Thoracic aorta (tissue), 2 donors: Measurements from ENCODE around the gene ISL2. TPM values are rescaled to one million over a fixed set of nuclear protein-coding genes. Genes with fewer than 3 reads are reported as not detected.

Experiments used
- ATAC-seq: fragments of 150-250 bp; one replicate; pipeline ENCODE4 v1.8.0; 2017; ENCODE audit warnings: low read depth; ENCODE audit not compliant: insufficient number of reproducible peaks, low FRiP score
- DNase-seq: peaks from one replicate; pipeline ENCODE4 v3.0.0-alpha.2; 2020; ENCODE audit warnings: low spot score
- H3K27ac ChIP-seq, 2 donors: fragments of 200-600 bp; sonication (generic); 1 replicate in 1 of 2; 2 replicates in 1 of 2; pipeline ENCODE4 v1.5.1; 2016; ENCODE audit warnings: mild to moderate bottlenecking in 2 of 2, moderate library complexity in 2 of 2
- H3K27me3 ChIP-seq: fragments of 200-600 bp; sonication (generic); replicated peaks from 2 replicates; pipeline ENCODE4 v1.6.0; 2016; ENCODE audit warnings: mild to moderate bottlenecking; ENCODE audit not compliant: insufficient read depth
- H3K36me3 ChIP-seq: fragments of 200-600 bp; sonication (generic); one replicate; pipeline ENCODE4 v1.5.1; 2016
- H3K4me1 ChIP-seq, 2 donors: fragments of 200-600 bp; sonication (generic); 1 replicate in 1 of 2; 2 replicates in 1 of 2; pipeline versions ENCODE4 v1.5.1 to v1.6.0; 2016; ENCODE audit warnings: low read depth in 2 of 2, mild to moderate bottlenecking in 1 of 2; ENCODE audit not compliant: control insufficient read depth in 1 of 2
- H3K4me3 ChIP-seq: fragments of 200-600 bp; sonication (generic); 2 replicates; pipeline ENCODE4 v1.5.1; 2016; ENCODE audit warnings: mild to moderate bottlenecking
- H3K9me3 ChIP-seq: fragments of 200-600 bp; sonication (generic); 2 replicates; pipeline ENCODE4 v1.5.1; 2016
- CTCF ChIP-seq: fragments of 200-600 bp; sonication (generic); IDR thresholded peaks from one replicate; pipeline ENCODE4 v1.5.1; 2019; ENCODE audit warnings: antibody characterized with exemption
- total RNA-seq, 2 donors: library from RNA; depleted of rRNA; stranded (reverse); fragments of >200 nt; gene quantifications; one replicate each; pipeline versions ENCODE4 v1.1.0 to v1.2.3, GENCODE V29; 2016

ISL2 gene
- total RNA-seq, 2 donors from 2014 or later: not detected

GRCh38 chr15:76353903-76354302 lies 17.3 kb downstream of the ISL2 start:
- H3K9me3 ChIP-seq: no peaks in the 10 kb centered on the region
- no peak for TF ChIP-seq CTCF
- no peak overlapping the region for H3K4me3 ChIP-seq
- no peaks in the 10 kb centered on the region for H3K27me3 ChIP-seq
- ATAC-seq (no peak), DNase-seq (no peak)
- H3K36me3 ChIP-seq: peaks cover 3% of the 10 kb centered on the region
- no peaks in the 10 kb centered on the region for H3K4me1 ChIP-seq
- no peak overlapping the region for H3K27ac ChIP-seq

GRCh38 chr15:76354823-76355440 lies 18.4 kb downstream of the ISL2 start:
- ATAC-seq: no peak
- no peak for DNase-seq
- no peaks in the 10 kb centered on the region for H3K27me3 ChIP-seq
- H3K4me3 ChIP-seq: no peak overlapping the region
- TF ChIP-seq CTCF: no peak
- H3K9me3 ChIP-seq: no peaks in the 10 kb centered on the region
- H3K36me3 ChIP-seq: peaks cover 3% of the 10 kb centered on the region
- no peaks in the 10 kb centered on the region for H3K4me1 ChIP-seq
- H3K27ac ChIP-seq: no peak overlapping the region

GRCh38 chr15:76358453-76358852 lies 21.9 kb downstream of the ISL2 start:
- Histone ChIP-seq H3K27me3 (no peaks in the 10 kb centered on the region), H3K27ac (no peak overlapping the region), H3K9me3 (no peaks in the 10 kb centered on the region), H3K4me3 (no peak overlapping the region), H3K4me1 (no peaks in the 10 kb centered on the region), H3K36me3 (peaks cover 3% of the 10 kb centered on the region)
- no peak for DNase-seq
- no peak for ATAC-seq
- no peak for TF ChIP-seq CTCF

DNA sequence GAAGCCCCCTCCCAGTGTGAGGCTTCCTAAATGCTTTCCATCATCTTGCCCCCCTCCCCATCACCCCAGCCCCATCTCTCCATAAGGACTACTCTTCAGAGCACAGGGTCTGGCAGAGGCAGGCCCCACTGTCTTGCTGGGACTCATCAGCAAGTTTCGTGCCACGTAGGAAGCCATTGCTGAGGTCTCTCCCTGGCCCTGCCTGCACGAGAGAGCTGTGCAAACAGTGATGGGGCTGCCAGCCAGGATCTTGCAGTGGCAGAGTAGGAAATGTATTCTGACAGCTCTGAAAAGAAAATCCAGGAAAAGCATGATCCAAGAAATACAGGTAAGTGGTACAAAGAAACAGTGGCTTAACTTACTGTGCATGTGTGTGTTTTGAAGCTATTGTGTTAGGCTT lies 22.6 kb downstream of the ISL2 start:
- ATAC-seq: no peak

DNA sequence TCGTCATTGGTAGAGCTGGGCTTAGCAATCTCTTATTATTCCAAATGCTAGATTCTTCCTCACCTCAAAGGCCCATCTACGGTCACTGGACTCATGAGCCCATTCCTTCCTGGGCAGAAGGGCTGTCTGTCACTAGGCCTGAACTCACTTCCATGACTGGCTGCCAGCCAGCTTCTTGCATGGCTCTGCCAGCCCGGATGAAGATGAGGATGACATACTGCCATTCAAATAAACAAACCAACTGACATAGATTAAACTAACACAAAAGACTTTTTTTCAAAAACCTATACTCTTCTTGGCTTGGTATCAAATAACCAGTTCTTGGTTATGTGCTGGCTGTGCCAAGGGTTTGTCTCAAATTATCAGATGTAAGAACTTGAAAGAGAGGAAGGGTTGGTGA lies 23.8 kb downstream of the ISL2 start:
- Histone ChIP-seq H3K36me3 (no peaks in the 10 kb centered on the region), H3K4me1 (no peaks in the 10 kb centered on the region), H3K9me3 (no peaks in the 10 kb centered on the region), H3K27ac (no peak overlapping the region), H3K27me3 (no peaks in the 10 kb centered on the region), H3K4me3 (no peak overlapping the region)
- no peak for TF ChIP-seq CTCF
- DNase-seq: no peak
- ATAC-seq: no peak

More for the DNA sequence above, 22.6 kb downstream of the ISL2 start:
- Histone ChIP-seq H3K4me1 (no peaks in the 10 kb centered on the region), H3K4me3 (no peak overlapping the region), H3K9me3 (no peaks in the 10 kb centered on the region), H3K27ac (no peak overlapping the region), H3K36me3 (peaks cover 3% of the 10 kb centered on the region), H3K27me3 (no peaks in the 10 kb centered on the region)
- no peak for DNase-seq
- no peak for TF ChIP-seq CTCF
